ENCODE measurements around the gene CAMK4.

Gene CAMK4

GRCh38 chr5:111520908-111521307, 296.7 kb downstream of the CAMK4 start:
- Histone ChIP-seq H3K4me3 (ENCODE audit: low read depth, low read length) (no peak overlapping the region), H3K4me1 (ENCODE audit: control insufficient read depth, insufficient read depth, low read length) (no peaks in the 10 kb centered on the region), H3K27ac (ENCODE audit: extremely low read depth, low read depth, low read length) (no peak overlapping the region), H3K9me3 (ENCODE audit: control insufficient read depth, insufficient read depth, low read depth, low read length) (no peaks in the 10 kb centered on the region), H3K36me3 (ENCODE audit: control insufficient read depth in 2 of 2, insufficient read depth in 1 of 2, low read length in 2 of 2) (no peaks in the 10 kb centered on the region)
- ChIA-PET CTCF (interaction anchor here (3.5 kb wide), 1 partner anchor 11 kb away, joined by 35 read pairs; no protein-coding TSS in a partner anchor), POLR2A (no interaction called here)
- TF ChIP-seq ZNF10 (tag by site-specific recombination; IDR thresholded peaks at IDR 0.05) (no peak), ZNF214 (tag by site-specific recombination; IDR thresholded peaks at IDR 0.05; ENCODE audit: borderline replicate concordance) (no peak), ZFP69B (tag by site-specific recombination; IDR thresholded peaks at IDR 0.05) (no peak), ZFP3 (tag by site-specific recombination; IDR thresholded peaks at IDR 0.05; ENCODE audit: low read depth) (no peak), ZNF24 (tag by site-specific recombination; IDR thresholded peaks at IDR 0.05) (no peak), ZNF19 (tag by site-specific recombination; IDR thresholded peaks at IDR 0.05; ENCODE audit: low read depth) (no peak), ZNF777 (tag by site-specific recombination; IDR thresholded peaks at IDR 0.05; ENCODE audit: borderline replicate concordance) (no peak)

- ChIA-PET POLR2A (no interaction called here), CTCF (no interaction called here)
- no peaks in the 10 kb centered on the region for H3K4me1 ChIP-seq (ENCODE audit: control insufficient read depth, insufficient read depth, low read length)
Measured at GRCh38 chr5:111528056-111528455, 303.9 kb downstream of the CAMK4 start.

More at GRCh38 chr5:111528056-111528455, 303.9 kb downstream of the CAMK4 start:
- H3K9me3 ChIP-seq (ENCODE audit: control insufficient read depth, insufficient read depth, low read depth, low read length) = no peaks in the 10 kb centered on the region
- no peak for TF ChIP-seq ZNF18 (tag by site-specific recombination; IDR thresholded peaks at IDR 0.05)
- TF ChIP-seq SP2 (tag by site-specific recombination; IDR thresholded peaks at IDR 0.05) = no peak
- no peak for TF ChIP-seq INSM2 (tag by site-specific recombination; IDR thresholded peaks at IDR 0.05)
- TF ChIP-seq ZNF626 (tag by site-specific recombination; IDR thresholded peaks at IDR 0.05) = no peak
- no peak for TF ChIP-seq ZNF555 (tag by site-specific recombination; conservative IDR thresholded peaks at IDR 0.05)
- TF ChIP-seq, protein P1, sequence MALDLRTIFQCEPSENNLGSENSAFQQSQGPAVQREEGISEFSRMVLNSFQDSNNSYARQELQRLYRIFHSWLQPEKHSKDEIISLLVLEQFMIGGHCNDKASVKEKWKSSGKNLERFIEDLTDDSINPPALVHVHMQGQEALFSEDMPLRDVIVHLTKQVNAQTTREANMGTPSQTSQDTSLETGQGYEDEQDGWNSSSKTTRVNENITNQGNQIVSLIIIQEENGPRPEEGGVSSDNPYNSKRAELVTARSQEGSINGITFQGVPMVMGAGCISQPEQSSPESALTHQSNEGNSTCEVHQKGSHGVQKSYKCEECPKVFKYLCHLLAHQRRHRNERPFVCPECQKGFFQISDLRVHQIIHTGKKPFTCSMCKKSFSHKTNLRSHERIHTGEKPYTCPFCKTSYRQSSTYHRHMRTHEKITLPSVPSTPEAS (tag by site-specific recombination; IDR thresholded peaks at IDR 0.05) = no peak
- no peak for TF ChIP-seq ZNF138 (tag by site-specific recombination; IDR thresholded peaks at IDR 0.05; ENCODE audit: borderline replicate concordance)
- no peak for TF ChIP-seq ZNF529 (tag by site-specific recombination; IDR thresholded peaks at IDR 0.05; ENCODE audit: insufficient replicate concordance)
- TF ChIP-seq ZBTB20 (tag by site-specific recombination; IDR thresholded peaks at IDR 0.05) = no peak
- no peak for TF ChIP-seq EGR2 (tag by site-specific recombination; IDR thresholded peaks at IDR 0.05; ENCODE audit: low read depth)
- TF ChIP-seq ZNF155 (tag by site-specific recombination; IDR thresholded peaks at IDR 0.05) = no peak
- no peak for TF ChIP-seq ZNF391 (tag by site-specific recombination; IDR thresholded peaks at IDR 0.05; ENCODE audit: borderline replicate concordance, low read depth)
- TF ChIP-seq ZNF768 (tag by site-specific recombination; IDR thresholded peaks at IDR 0.05) = no peak
- no peak for TF ChIP-seq ZNF354C (tag by site-specific recombination; IDR thresholded peaks at IDR 0.05; ENCODE audit: borderline replicate concordance, low read depth)
- no peak for TF ChIP-seq ZNF544 (tag by site-specific recombination; IDR thresholded peaks at IDR 0.05)
- TF ChIP-seq ZNF223 (tag by site-specific recombination; IDR thresholded peaks at IDR 0.05) = no peak
- H3K36me3 ChIP-seq (ENCODE audit: control insufficient read depth in 2 of 2, insufficient read depth in 1 of 2, low read length in 2 of 2) = no peaks in the 10 kb centered on the region
- no peak overlapping the region for H3K27ac ChIP-seq (ENCODE audit: extremely low read depth, low read depth, low read length)
- H3K4me3 ChIP-seq (ENCODE audit: low read depth, low read length) = no peak overlapping the region

Data from HEK293 (cell line).